GM18505 (cell line): ENCODE results near the gene CYRIA.

Experiments
- ATAC-seq: cut with Tn5 transposase; IDR thresholded peaks from one replicate; pipeline ENCODE4 v1.9.1; 2021; ENCODE audit not compliant: unreplicated experiment
- POLR2A ChIP-seq: IDR thresholded peaks from 4 replicates; pipeline ENCODE4 v1.6.1; 2011; ENCODE audit warnings: borderline replicate concordance; ENCODE audit not compliant: insufficient read depth, insufficient read length; ENCODE audit errors: extremely low read depth

The CYRIA gene

DNA sequence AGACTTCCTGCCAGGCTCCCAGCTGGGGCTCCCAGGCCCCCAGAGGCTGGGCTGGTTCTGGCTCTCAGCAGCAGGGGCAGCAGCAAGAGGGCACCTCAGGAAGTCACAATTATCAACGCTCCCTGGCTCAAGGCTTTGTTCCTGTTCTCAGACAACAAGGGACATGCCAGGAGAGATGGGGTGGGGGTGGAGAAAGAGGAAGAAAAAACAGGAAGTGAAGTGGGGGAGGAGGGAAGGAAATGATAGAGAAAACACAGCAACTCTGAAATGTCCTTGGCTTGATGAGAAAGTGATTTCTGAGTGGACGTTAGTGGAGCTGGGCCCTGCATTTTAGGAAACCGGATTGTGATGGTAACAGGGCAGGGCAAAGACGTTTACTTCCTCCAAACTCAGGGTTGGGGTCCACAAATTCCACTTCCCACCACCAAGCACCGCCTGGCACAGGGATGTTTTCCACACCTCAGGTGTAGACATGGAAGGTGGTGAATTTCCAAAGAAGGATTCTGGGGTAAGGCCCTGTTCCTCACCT lies 40.4 kb downstream of the CYRIA start:
- ATAC-seq: no peak
- no peak for TF ChIP-seq POLR2A

DNA sequence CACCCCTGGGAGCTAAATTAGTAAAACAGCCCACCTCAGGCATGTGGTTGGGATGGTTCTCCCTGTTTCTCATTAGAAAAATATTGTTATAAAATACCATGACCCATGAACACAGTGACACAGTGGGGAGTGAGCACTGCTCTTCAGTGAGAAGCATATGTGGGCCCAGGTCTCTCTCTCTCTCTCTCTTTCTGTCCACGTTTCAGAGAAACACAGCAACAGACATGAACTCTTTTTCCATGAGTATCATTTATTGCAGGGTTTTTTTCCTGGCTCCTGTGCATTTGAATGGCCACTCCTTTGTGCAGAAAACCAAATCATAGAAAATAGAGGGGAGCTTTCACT lies 41.2 kb downstream of the CYRIA start:
- ATAC-seq: no peak
- TF ChIP-seq POLR2A: no peak

DNA sequence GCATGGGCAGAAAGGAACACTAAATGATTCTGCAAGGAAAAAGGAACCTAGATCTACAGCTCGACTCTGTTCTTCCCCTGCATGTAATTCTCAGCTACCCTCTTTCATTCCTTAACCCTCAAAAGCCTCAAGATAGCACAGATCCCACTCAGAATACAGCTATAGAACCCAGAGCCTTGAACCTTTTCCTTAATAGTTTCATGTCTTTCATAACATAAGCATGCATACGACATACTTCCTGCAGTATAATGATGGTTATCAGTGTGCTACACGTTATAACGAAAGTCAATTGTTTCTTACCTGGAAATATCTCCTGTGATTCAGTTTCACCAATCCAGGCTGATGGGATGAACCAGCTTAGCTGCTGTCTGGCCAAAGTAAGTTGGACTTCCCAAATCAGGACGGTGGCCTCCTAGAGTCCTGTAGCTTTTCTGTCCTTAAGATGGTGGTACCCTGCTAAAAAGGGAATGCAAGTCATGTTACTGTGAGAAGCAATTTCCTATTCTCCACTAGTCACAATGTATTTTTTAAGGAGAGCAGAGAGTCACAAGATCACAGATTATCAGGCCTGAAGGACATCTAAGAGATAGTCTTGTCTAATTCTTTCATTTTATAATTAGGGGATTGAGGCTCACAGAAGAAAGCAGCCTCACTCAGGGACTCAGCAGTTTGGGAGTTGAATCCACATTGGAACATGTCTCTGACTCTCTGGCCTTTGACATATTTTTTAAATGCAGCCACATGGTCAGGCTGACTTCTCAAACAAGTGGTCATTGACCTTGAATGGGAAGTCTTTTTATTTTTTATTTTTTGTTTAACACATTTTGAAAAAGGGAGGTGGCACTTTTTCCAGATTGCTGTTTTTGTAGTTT lies 41.8 kb downstream of the CYRIA start:
- TF ChIP-seq POLR2A: no peak
- no peak for ATAC-seq

DNA sequence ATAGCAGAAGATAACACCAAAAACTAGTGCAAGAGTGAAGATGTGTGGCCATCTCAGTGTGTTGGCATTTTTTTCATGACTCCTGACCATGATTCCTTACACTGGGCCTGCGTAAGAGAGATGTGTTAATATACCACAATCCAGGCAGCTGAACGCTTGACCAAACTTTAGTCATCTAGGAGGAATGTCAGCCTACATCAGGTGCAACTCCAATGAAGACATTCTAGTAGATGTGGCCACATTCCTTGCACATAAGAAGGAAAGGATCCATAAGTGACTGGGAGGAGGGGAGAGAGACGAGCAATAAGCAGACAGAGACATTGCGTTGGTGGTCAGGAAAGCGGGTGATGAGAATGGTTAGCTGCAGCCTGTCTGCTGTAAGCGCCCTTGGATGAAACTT lies 42.6 kb downstream of the CYRIA start:
- ATAC-seq: no peak
- TF ChIP-seq POLR2A: no peak

DNA sequence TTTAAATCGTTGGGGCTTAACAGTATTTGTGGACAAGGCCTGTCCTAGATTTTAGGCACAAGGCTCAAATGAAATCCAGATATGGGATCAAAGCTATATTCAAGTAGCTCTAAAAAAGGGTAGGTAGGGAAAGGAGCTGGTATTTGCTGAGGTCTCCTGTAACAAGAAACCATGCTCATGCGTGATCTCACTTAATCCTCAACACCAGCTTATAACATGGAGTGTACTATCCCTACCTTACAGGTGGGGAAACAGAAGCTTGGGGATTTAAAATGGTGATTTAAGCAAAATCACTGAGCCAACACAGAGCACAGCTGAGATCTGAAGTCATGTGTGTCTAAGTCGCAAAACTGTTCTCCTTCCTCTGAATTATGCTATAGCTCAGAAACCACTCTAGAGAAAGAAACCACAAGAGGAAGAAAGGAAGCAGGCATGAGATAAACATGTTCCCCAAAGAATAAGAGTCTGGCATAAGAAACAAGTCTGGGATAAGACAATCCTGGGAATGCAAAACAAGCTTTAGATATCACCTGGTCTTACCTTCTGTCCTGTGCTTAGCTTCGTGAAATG lies 43.1 kb downstream of the CYRIA start:
- no peak for TF ChIP-seq POLR2A

DNA sequence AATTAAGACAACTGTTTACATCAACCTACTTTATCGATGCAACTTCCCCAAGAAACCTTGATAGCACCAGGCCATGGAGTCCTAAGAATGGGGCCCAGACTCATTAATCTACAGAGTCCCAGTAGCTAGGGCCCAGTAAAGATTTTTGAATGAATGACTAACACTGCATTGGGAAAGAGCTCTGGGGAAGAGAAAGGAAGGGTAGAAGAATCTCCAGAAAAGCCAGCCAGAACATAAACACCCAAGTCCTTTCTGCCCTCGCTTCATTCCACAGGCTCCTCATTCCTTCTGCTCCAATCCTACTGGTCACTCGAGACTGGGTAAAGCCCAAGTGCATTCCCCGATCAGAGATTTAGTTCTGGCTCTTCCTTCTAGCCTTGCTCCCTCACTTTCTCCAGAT lies 44.3 kb downstream of the CYRIA start:
- no peak for ATAC-seq
- TF ChIP-seq POLR2A: no peak

More for the DNA sequence above, 43.1 kb downstream of the CYRIA start:
- no peak for ATAC-seq

DNA sequence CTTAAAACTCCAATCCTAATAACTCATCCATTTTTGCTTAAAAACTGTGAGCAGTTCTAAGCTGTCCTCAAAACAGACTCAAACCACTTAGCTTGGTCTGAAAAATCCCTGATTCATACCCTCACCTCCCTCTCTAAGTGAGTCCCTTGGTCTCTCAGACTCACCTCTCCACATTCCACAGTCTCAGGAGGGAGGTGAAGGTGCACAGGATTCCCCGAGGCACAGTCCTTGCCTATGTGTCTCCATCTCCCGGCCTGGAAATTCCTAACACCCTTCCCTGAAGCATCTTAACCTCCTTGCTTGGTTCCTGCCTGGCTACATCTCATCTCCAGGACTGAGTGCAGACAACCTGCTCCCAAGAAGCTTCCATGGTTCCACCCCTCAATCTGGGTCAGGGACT lies 45.0 kb downstream of the CYRIA start:
- no peak for ATAC-seq
- TF ChIP-seq POLR2A: no peak

DNA sequence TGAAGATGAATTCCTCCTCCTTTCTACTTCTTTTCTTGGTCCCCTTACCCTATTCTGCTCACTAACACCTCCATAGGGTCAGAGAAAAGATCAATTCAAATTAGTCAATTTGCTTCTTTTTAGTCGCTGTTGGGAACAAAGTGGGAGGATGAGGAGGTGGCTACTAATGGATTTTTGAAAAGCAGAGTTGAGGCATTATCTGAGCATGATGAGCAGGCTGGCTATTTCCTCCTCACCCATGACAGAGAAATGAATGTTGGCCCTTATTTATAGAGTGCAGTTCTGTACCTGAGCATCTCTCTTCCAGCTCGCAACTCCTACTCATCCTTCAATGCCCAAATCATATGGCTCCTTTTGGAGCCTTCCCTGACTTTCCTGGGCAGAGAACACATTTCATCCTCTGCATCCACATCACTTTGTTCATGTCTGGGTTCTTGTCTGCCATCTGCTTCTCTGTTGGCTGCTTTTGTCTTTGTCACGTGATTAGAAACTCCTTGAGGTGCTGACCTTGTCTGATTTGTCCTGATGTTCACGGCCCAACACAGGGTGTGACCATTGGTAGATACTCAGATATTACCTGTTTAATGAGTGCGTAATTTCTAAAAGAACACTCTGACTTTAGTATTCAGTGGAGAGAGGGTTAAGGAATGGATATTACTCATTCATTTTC lies 45.9 kb downstream of the CYRIA start:
- TF ChIP-seq POLR2A: no peak
- ATAC-seq: no peak

DNA sequence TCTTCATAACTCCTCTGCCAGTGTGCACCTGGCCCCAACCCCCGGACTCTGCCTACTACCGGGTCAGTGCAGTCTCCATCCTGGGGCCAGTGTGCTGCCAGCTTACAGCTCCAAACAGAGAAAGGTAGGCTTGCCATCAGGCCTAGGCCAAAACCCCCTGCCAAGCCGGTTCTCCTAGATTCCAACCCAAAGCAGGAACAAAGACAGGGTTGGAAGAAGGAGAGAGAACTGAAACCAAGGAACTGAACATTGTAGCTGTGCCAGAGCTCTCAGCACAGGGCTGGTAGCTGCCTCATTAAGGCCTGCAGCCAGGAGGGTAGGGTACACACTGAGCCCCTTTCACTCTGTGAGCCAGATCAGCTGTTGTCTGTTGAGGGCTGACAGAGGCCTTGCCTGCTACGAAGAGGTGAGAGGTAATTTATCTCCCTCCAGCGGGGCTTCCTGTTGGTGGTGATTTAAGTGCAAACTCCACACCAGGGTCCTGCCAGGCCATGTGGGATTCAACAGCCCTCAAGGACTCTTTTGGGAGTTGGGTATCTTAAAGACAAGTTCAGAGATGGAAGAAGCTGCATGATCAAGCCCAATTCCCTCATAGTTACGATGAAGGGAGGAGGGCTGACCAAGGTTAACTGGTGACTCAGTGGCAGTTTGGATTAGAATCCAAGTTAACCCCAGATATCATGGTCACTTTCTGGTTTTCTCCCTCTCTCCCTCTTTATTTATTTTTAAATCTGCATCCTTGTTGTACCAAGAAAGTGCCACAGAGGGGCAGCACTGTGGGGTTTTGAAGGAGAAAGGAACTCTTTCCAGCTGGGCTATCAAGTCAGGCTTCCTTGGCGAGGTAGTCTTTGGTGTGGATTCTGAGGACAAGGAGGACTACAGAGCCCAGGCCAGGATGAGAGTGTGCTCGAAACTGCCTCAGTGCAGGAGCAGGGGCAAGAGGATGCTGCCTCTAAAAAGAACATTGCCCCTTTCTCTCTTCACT lies 48.1 kb downstream of the CYRIA start:
- ATAC-seq: no peak
- TF ChIP-seq POLR2A: no peak
